Superior temporal gyrus (tissue), 1 donor: Measurements from ENCODE around the gene CDKN2B-AS1.
"Not testable (repeated sequence)": the region's sequence is repeated elsewhere in the genome, so short reads cannot be mapped to it uniquely, and the experiment has no call there.

Experiments used
- DNase-seq: peaks from one replicate; pipeline ENCODE4 v3.0.0-alpha.2; 2016; ENCODE audit errors: extremely low spot score

Gene CDKN2B-AS1

DNA sequence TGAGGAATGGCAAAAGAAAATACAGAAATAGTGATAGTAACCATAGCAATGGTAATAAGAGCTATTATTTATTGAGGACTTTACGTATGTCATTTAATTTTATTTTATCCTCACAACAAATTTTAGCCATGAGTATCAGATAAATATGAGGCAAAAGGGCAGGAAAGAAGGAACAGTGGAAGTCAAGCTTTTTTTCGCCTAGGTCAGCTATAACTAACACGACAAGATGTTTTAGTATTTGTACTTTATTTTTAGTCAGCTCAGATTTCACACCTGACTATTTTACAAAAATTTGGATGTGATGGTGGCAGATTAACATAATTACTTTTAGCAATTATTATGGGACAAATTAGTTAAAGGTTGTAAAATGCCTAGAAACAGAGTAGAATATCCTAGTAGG lies 49.3 kb downstream of the CDKN2B-AS1 start:
- DNase-seq, result no peak

DNA sequence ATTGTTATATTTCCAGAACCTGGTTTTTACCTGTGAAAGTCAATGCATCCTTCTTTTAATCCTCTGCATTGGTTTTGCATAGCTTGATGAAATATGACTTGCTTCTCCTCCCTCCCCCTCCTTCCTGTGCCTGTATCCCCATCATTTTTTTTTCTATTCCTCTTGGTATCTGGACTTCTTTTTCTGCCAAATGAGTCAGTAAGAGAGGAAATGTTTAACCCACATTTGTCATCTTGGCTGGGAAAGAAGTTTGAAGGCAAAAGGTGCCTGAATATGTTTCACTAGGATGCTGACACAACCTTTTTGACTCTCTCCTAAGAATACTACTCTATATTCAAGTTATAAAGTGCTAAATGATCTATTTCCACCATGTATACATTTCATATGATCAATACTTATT lies 50.0 kb downstream of the CDKN2B-AS1 start:
- no peak for DNase-seq

DNA sequence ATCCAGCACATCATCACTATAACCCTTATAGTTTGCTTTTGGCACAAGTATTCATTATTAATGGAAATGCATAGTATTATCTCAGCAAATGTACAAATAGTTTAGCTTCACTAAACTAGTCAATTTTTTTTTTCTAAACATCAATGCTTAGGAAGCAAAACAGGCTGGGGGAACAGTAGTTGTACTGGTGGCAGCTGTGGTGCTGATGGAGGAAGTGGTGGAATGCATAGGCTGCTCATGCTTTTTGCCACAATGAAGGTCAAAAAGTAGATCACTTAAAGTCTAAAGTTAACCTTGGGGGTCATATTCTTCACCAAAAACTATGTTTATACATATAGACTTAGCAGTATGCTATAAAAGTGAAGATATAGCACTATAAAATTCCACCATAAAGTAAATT lies 50.8 kb downstream of the CDKN2B-AS1 start:
- DNase-seq, result no peak

DNA sequence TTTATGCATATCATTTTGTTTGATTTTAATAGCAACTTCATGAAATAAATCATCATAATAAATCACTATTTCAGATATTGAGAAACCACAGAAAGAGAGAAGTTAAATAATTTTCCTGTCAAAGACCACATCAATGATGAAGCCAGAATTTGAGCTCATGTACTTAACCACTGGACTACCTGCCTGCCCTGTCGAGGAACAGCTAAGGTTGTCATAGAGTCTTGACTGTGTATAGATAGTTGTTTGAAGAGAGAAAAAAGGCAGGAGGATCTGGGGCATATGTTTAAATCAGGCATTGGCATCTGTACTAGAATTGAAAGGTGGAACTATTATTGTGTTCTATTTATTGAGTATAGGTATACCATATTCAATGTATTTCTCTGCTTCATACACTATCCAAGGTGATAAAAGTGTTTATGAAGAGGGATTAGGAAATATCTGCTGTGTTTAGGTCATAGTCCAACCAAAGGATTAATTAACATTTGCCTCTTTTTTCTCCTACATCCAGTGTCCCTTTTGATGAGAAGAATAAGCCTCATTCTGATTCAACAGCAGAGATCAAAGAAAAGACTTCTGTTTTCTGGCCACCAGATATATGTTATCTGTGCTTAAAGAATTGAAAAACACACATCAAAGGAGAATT lies 51.8 kb downstream of the CDKN2B-AS1 start:
- no peak for DNase-seq

DNA sequence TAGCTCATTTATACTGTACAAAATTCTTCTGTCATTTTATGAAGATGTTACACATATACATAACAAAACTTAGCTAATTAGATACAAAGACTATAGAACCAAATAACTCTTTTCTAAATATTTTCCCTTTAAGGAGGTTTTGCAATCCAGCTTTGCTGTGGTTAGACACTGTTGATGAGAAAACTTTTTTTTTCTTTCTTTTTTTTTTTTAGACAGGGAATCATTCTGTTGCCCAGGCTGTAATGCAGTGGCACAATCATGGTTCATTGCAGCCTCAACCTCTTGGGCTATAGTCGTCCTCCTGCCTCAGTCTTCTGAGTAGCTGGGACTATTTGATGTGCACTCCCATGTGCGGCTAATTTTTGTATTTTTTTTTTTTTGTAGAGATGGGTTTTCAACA lies 53.0 kb downstream of the CDKN2B-AS1 start:
- DNase-seq, result no peak

DNA sequence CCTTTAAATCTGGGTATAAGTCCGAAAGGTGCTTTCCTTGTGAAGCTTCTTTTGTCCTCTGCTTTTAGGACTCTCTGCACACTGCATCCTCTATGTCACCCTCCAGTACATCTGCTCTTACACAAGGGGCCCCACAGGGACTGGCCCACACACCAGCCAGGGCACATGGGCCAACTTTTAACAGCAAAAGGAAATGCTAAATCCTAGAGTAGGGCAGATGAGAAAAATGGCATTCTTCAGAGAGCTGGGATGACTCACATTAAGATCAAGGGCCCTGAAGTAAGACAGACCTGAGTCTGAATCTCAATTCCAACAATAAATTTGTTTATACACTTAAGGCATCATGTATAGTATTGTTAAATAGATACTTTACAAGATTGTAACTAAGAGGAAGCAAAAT lies 54.8 kb downstream of the CDKN2B-AS1 start:
- DNase-seq, result no peak

DNA sequence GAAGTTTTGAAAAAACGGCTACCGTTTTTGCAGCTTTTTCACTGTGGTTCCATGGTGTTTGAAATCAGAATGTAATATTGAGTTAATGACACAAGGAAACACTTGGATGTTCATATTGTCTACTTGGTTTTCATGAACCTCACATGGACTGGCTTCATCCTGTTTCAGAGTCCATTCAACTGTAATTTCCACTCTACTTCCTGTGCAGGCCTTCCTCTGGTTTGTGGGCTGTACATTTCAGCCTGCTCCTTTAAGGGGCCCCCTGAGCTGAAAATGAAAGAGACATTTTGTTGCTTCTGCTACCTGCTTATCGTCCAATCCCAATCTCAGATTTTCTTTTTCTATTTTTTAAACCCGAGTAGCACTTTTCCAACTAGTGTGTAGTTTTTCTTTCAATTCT lies 56.3 kb downstream of the CDKN2B-AS1 start:
- DNase-seq, result no peak

DNA sequence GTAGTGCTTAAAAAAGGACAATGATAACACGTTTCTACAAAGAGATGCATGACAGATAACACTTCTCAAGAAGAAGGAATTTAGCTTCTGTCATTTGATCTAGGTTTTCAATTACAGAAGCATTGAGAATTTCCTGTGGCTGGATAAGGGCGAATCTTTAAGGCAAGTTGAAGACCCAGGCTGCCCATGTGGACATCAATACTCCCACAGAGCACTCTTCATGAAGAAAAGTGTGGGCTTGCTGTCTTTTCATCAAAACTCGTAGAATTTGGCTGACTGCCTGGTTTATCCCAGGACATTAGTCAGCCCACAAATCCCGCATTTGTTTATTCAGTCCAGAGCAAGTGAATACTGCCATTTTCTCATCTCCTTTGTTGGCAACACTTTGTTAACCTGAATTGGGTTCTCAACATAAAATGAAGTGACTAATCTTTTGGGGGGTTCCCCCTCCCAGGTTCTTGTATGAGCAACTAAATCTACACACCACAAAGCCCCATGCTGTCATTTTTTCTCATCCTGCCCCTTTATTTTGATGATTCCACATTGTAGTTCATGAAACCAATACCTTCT lies 57.9 kb downstream of the CDKN2B-AS1 start:
- DNase-seq, result peak; percentile 75

DNA sequence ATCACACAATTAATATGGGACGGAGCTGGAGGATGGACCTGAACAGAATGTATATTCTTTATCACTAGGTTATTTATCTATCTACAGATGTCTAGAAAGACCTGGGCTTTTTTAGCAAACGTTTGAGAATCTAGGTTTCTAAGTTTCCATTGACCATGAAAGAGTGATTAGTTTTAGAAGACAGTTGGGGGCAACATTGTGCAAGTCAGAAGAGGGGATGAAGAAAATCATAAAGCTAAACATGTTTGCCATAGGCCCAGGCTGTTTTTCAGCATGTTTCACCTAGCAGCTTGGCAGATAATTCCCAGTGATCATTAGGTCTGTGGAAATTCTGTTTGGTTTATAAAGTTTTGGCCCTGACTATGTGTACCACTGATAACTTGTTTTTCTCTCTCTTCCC lies 58.6 kb downstream of the CDKN2B-AS1 start:
- DNase-seq, result no peak

DNA sequence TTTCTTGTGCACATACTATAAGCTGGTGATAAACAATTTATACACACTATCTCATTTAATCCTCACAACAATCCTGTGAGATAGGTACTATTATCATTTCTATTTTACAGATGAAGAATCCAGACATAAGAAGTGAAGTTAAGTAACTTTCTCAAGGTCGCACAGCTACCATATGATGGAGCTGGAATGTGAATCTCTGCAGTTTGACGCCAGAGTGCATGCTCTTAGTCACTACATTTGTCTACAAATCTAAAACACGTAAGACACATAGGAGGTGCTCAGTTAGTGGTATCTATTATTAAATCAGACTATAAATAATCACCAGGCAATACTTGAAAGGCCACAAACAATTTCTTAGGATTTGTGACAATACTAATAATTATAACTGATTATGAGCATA lies 59.5 kb downstream of the CDKN2B-AS1 start:
- DNase-seq, result no peak

DNA sequence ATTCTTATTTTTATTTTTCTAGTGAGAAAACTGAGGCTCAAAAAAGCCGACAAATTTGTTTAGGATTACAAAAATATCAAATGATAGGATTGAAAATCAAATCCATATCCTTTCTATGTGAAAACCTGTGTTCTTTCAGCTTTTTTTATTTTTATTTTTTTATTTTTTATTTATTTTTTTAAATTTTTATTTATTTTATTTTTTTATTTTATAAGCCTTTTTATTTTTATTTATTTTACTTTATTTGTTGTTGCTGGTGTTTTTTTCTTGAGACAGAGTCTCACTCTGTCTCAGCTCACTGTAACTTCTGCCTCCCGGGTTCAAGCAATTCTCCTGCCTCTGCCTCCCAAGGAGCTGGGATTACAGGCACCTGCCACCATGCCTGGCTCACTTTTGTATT lies 59.9 kb downstream of the CDKN2B-AS1 start:
- no peak for DNase-seq

DNA sequence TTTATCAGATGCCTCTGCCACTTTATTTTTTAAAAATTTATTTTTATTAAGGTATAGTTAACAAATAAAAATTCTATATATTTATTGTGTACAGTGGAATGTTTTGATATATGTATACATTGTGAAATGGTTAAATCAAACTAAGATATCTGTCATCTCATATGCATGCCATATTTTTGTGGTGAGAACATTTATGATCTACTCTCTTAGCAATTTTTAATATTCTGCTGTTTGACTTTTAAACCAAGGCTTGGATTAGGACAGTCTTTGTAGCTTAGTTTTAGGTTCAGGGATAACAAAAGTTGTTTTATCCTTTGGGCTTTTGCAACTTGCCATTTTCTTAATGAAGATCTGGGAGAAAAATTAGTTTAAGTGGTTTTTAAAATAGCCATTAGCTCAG lies 60.5 kb downstream of the CDKN2B-AS1 start:
- no peak for DNase-seq

DNA sequence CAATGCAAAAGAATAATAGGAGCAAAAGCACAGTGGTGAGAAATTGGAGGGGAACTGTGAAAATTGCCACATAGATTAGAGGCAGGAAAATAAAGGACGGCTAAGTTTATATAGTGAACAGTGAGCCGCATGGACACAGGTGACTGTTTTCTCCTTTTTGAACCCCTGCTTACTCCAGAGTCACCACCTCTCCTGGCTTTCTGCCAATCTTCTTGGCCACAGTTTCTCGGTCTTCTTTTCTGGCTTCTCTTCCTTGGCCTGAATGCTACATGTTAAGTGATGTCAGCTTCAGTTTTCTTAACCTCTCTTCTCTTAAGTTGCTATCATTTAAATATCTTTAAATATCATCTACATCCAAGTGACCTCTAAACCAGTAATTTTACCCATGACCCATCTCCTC lies 61.8 kb downstream of the CDKN2B-AS1 start:
- DNase-seq, result no peak

DNA sequence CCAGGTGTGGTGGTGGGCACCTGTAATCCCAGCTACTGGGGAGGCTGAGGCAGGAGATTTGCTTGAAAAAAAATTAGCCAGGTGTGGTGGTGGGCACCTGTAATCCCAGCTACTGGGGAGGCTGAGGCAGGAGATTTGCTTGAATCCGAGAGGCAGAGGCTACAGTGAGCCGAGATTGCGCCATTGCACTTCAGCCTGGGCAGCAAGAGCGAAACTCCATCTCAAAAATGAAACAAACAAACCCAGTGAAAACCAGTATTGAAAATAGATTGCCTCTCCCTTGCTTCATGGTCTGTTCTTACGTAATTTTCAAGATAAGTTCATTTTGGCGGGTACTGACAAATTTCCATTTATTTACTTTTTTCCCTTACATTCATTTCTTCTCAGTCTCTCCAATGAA lies 63.4 kb downstream of the CDKN2B-AS1 start:
- DNase-seq, result not testable (repeated sequence)

DNA sequence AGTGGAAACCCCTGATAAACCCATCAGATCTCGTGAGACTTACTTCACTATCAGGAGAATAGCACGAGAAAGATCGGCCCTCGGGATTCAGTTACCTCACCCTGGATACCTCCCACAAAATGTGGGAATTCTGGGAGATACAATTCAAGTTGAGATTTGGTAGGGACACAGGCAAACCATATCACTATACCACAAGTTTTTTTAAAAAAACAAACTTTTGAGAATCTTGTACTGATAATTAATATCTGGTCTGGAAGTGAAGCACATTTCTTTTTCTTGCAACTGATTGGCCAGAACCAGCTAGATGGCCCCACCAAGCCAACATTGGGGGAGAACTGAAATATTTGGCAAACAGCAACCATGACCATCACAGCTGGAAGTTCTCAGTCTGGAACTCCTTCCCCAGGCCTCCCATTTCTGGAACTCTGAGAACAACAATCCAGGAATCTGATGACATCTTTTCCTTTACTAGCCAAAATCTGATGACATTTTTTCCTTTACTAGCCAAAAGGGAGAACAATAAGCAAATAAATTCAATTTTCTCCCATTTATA lies 66.3 kb downstream of the CDKN2B-AS1 start:
- no peak for DNase-seq

DNA sequence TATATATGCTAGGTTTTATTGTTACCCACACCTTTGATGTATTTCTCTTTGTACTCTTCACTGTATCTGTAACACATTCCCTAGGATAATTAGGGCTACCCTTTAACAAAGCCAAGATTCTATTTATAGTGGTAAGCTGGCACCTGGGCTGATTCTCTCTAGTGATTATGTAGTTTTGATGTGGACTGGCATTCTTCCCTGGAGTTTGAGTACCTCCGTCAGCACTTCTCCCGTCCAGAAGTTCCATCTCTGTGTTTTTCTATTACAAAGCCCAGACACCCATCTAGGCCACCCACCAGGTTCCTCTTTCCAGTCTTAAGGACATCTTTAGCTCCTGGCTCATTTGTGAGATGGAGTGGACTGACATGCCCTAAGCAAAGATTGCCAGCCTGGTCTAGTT lies 70.4 kb downstream of the CDKN2B-AS1 start:
- no peak for DNase-seq

DNA sequence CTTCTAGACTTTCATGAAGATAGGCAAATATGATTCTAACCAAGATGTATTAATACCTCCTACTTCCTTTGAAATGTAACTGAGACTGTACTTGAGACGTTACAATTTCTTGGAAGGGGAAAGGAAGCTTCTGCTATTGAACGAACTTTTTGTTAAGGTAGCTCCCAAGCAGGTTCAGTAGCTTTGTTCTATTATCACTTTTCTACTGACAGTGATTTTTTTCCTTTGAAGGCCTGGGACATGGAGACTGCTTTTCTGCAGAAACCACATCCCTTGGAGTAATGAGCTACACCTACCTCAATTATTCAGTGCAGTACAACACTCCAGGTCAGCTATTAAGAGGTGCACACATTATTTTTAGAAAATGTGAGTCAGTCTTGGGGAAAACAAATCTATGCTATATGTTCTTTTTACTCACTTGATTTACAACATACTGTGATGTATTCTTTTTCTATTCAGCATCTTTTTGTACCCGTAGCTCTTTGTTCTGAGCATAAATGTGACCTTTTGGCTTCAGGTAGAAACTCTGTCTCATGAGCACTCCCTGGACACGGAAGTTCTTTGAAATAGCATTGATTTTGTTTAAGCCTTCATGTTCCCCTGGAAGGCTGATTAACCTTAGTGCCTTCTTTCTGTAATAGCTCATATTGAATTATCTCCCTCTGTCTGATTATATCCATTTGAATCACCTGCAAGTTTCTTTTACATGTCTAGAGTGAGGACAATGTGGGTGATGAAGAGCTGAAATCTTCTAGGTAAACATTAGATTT lies 71.0 kb downstream of the CDKN2B-AS1 start:
- no peak for DNase-seq

DNA sequence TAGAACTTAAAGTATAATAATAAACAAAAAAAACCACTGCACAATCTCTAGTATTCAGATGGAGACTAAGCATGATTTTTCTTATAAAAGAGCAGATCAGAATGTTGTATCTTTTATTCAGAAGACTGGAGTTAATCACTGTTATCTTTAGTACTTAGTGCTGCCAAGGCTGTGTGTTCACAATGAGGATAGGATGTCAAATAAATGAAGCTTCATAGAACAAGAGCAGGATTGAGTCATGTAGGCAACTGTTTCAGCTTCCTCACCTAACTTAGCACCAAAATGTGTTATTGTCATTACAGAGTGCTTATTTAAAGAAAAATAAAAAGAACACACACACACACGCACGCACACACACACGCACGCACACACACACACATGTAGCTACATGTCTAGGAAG lies 72.6 kb downstream of the CDKN2B-AS1 start:
- no peak for DNase-seq

DNA sequence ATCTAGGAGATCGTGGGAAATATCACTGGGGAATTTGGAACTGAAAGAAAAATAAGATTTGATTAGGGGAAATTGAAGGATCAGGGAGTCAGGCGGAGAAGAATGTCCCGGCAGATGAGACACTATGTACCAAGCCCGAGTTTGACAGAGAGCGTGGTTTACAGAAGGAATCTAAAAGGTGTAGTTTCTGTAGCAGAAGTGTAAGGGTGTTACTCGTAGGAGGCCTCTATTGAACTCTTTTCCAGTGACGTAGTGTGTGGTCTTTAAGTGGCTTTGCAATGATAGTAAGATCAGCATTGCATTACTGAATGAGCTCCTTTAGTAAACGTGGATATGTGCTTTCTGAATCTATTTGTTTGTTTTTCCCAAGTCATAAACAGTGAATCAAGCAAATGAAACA lies 73.8 kb downstream of the CDKN2B-AS1 start:
- no peak for DNase-seq

DNA sequence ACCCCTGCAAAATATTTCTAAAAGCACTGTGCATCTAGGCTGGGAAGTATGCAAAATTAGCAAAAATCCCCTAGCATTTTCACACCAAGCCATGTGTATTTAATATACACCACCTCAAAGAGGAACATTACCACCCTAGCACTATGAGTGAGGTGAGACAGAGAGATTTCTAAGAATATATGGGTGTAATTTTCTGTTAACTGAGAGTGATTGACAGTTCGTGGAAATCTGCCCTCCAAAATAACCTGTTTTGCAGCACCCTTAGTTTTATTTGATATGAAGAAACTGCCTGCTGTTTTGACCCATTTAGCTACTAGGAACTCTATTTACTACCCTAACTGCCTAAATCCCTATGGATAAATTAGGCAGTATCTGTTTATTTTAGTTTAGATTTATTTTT lies 78.8 kb downstream of the CDKN2B-AS1 start:
- no peak for DNase-seq

DNA sequence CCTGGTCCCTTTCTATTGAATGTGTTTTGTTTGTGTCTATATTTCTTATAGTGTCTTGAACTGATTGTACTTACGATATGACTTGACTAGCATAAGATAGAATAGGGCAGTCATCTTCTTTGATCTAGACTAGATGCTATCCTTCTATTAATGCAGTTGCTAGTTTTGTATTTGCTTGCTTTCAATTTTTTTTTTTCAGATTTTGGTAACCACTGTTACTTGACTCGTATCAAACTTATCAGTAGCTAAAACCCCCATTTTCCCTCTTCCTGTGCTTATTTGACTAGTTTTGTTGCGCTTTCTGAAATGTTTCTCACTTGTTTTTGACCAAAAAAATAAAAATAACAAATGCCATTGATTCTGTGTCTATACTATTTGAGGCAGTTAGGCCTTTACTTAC lies 83.5 kb downstream of the CDKN2B-AS1 start:
- no peak for DNase-seq

DNA sequence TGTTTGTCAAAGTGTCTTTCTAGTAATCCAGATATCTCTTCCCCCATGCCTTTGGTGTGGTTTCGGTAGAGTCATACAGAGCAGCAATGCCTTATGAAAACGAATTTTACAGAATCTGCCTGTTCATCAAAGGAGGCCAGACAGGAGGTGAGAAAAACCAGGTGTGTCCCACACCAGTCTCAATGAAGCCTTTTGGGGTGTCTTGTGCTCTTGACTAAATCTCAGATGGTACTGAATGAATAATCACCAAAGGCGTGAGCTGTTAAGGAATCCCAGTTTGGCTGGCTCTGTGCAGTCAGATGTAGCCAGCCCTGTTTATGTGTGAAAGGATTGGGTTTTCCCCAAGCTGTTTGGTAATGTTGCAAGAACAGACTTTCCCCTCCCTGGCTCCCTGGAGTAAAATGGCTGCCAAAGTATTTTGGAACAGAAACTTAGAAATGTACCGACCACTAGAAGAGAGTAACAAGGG lies 85.3 kb downstream of the CDKN2B-AS1 start:
- DNase-seq, result peak; percentile 48
